ENCODE results near the gene MGA. TPM values are rescaled to one million over a fixed set of nuclear protein-coding genes. Genes with fewer than 3 reads are reported as not detected.

MGA gene
- total RNA-seq, 1 donor from 2014 or later: 43.1 TPM

DNA sequence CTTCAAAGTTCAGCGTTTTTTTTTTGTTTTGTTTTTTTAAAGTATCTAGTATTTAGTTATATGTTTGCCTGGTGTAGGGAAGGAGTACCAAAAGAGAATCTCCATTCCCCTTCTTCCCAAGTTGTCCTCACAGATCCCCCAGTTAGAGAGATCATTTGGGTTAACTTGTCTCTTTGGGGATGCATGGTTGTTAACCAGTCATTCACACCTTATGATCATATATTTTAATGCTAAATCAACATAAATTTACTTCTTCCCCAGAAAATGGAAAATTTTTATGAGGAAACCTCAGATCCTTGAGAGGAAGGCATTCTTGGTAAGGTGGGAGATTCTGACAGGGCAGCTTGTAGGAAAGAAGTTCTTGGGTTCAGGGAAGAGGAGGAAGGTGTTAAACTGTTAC is 1.5 kb upstream of the MGA start:
- TF ChIP-seq, protein P1, sequence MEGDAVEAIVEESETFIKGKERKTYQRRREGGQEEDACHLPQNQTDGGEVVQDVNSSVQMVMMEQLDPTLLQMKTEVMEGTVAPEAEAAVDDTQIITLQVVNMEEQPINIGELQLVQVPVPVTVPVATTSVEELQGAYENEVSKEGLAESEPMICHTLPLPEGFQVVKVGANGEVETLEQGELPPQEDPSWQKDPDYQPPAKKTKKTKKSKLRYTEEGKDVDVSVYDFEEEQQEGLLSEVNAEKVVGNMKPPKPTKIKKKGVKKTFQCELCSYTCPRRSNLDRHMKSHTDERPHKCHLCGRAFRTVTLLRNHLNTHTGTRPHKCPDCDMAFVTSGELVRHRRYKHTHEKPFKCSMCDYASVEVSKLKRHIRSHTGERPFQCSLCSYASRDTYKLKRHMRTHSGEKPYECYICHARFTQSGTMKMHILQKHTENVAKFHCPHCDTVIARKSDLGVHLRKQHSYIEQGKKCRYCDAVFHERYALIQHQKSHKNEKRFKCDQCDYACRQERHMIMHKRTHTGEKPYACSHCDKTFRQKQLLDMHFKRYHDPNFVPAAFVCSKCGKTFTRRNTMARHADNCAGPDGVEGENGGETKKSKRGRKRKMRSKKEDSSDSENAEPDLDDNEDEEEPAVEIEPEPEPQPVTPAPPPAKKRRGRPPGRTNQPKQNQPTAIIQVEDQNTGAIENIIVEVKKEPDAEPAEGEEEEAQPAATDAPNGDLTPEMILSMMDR (IDR thresholded peaks at IDR 0.05; ENCODE audit: insufficient read depth, low read length, poor library complexity, severe bottlenecking): no peak
- Histone ChIP-seq H3K36me3 (ENCODE audit: control insufficient read depth, insufficient read depth, low read length) (no peaks in the 10 kb centered on the region), H3K27me3 (ENCODE audit: control insufficient read depth, insufficient read depth, low read length) (no peaks in the 10 kb centered on the region), H3K4me3 (ENCODE audit: low read depth, low read length) (no peak overlapping the region)
- DNase-seq (ENCODE audit: low read depth): no peak

DNA sequence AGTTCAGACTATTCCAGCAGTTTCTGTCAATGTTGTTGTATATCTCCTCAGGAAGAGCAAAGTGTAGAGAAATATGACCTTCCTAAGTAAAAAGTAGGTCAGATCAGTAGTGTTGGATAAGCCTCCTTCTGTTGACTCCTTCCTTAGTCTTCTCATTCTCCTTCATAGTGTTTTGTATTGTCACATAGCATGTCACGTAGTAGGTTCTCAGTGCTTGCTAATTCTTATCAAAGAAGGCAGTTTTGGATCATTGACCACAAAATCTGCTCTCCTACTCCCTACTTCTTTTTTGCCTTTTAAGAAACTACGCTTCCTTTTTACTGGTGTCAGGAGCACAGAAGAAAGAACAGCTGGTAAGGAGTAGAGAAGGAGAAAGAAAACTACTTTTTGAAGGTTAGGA is 1.0 kb upstream of the MGA start:
- Histone ChIP-seq H3K36me3 (ENCODE audit: control insufficient read depth, insufficient read depth, low read length) (no peaks in the 10 kb centered on the region), H3K27me3 (ENCODE audit: control insufficient read depth, insufficient read depth, low read length) (no peaks in the 10 kb centered on the region), H3K4me3 (ENCODE audit: low read depth, low read length) (no peak overlapping the region)
- no peak for DNase-seq (ENCODE audit: low read depth)
- TF ChIP-seq, protein P1 (IDR thresholded peaks at IDR 0.05; ENCODE audit: insufficient read depth, low read length, poor library complexity, severe bottlenecking): no peak

DNA sequence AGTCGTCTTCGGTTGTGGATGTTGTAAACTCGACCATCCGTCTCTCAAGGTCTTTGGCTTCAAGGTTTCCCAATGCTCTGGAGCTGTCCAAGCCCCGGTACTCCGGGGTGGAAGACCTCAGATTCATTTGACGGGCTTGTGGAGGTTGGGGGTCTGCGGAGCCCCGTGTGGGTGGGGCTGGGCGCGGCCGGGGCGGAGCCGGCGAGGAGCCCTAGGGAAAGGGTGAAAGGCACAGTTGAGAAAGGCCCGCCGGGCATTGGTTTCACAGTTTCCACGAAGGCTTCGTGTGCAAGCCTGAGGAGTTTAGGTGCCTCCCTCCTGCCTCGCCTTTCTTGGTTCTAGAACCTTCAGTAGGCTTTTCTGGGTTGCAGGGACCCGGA is 360 bp upstream of the MGA start:
- TF ChIP-seq, protein P1 (IDR thresholded peaks at IDR 0.05; ENCODE audit: insufficient read depth, low read length, poor library complexity, severe bottlenecking): no peak
- DNase-seq (ENCODE audit: low read depth): no peak
- no peaks in the 10 kb centered on the region for H3K36me3 ChIP-seq (ENCODE audit: control insufficient read depth, insufficient read depth, low read length)
- H3K27me3 ChIP-seq (ENCODE audit: control insufficient read depth, insufficient read depth, low read length): no peaks in the 10 kb centered on the region
- H3K4me3 ChIP-seq (ENCODE audit: low read depth, low read length): peak overlapping the region; percentile 63

DNA sequence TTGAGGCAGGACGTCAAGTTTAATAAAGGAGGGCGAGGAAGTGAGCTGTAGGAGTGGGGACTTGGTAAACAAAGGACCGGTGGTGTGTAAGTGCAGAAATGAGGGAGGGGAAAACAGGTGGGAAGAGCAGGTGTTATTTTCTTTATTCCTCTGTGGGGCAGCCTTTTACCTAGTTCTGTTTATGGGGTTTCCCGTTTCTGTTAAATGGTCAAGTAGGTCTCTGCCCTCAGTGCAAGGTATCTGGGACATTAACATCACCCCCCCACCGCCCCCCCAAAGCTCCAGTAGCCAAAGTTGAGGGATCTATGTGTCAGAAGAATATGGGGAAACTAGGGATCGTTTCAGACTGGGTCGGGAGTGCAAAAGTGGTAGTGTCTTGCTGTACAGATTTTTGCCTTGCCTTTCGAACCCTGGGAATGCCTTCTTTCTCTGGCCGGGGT is 893 bp downstream of the MGA start:
- TF ChIP-seq, protein P1 (IDR thresholded peaks at IDR 0.05; ENCODE audit: insufficient read depth, low read length, poor library complexity, severe bottlenecking): no peak
- Histone ChIP-seq H3K36me3 (ENCODE audit: control insufficient read depth, insufficient read depth, low read length) (no peaks in the 10 kb centered on the region), H3K27me3 (ENCODE audit: control insufficient read depth, insufficient read depth, low read length) (no peaks in the 10 kb centered on the region), H3K4me3 (ENCODE audit: low read depth, low read length) (peak overlapping the region; percentile 63)
- DNase-seq (ENCODE audit: low read depth): no peak

DNA sequence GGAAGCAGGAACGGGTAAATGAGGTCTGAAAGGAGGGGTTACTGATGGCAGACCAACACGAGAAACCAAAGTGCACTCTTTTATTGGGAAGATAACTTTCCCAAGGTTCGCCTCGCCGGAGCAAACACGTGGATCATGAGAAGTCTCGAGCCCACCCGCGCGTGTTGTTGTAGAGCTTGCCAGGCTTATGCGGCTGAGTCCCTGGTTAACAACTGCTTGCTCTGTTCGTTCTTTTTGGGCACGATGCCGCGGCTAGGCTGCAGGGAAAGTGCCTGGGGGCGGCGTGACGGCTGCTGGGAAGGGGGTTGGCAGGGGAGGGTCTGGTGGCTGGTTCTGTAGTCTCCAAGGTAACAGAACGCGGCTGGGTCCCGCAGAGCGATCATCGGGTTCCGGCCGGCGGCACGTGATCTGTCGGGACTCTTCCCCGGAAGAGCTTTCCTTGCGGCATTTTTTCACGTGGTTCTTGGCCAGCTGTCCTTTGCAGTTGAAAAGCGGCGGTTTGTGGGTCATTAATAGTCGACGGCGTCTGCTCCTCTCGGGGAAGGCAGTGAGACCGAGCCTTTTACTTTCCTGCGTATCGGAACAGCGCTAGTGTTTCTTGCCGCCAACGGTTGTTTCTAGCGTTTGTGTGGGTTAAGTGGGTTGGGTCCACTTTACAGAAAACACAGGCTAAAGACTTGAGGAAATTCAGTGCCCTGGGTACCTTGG is 1.5 kb downstream of the MGA start:
- DNase-seq (ENCODE audit: low read depth): no peak
- Histone ChIP-seq H3K36me3 (ENCODE audit: control insufficient read depth, insufficient read depth, low read length) (no peaks in the 10 kb centered on the region), H3K4me3 (ENCODE audit: low read depth, low read length) (peak overlapping the region; percentile 63), H3K27me3 (ENCODE audit: control insufficient read depth, insufficient read depth, low read length) (no peaks in the 10 kb centered on the region)
- TF ChIP-seq, protein P1 (IDR thresholded peaks at IDR 0.05; ENCODE audit: insufficient read depth, low read length, poor library complexity, severe bottlenecking): peak; percentile 14
